HepG2 (cell line): ENCODE measurements around the gene COL18A1. TPM values are rescaled to one million over a fixed set of nuclear protein-coding genes. Genes with fewer than 3 reads are reported as not detected.

ENCODE experiments used
- ATAC-seq: fragments of 200-7000 bp; cut with Tn5 transposase; 3 replicates; pipeline ENCODE4 v1.9.1; 2020; ENCODE audit warnings: mild to moderate bottlenecking, moderate library complexity
- BruUV-seq: library from RNA; stranded (reverse); fragments of 400-500 nt; replicated peaks from 2 replicates; lab custom pipeline; 2021; lab: Mats Ljungman, UMichigan
- CTCF ChIA-PET: fragments of 300-600 bp; formaldehyde crosslinking; extraction: SDS; loops from one replicate; lab custom pipeline; 2021; ENCODE audit warnings: low total read pairs, inconsistent platforms, low intra/inter-chr PET ratio; lab: Yijun Ruan, JAX
- POLR2A ChIA-PET: fragments of 350-600 bp; sonication (Branson Sonifier 250); formaldehyde crosslinking; loops from one replicate; lab custom pipeline; 2020; ENCODE audit warnings: antibody characterized with exemption, inconsistent platforms; lab: Yijun Ruan, JAX
- DNase-seq: peaks from one replicate; pipeline ENCODE4 v3.0.0-alpha.2; 2015; ENCODE audit warnings: low spot score
- FAIRE-seq: peaks from 3 replicates; lab custom pipeline; 2011; peaks lifted over from hg19 to GRCh38; lab: Jason Lieb, UNC
- H2AFZ ChIP-seq: one replicate; pipeline ENCODE4 v1.6.1; 2011; ENCODE audit warnings: low read length, inconsistent platforms
- H3K27ac ChIP-seq: fragments of 300-600 bp; 3 replicates; pipeline ENCODE4 v1.8.0; 2011; ENCODE audit warnings: mixed run types, mild to moderate bottlenecking, mixed read lengths, low read length, inconsistent platforms; ENCODE audit not compliant: insufficient read depth; ENCODE audit errors: extremely low read length
- H3K27me3 ChIP-seq, 2 experiments: fragments of 200-600 bp in 1 of 2; 2 replicates in 1 of 2; 3 replicates in 1 of 2; pipeline versions ENCODE4 v1.6.0 to v1.8.0; 2011; ENCODE audit warnings: low read length in 2 of 2, mild to moderate bottlenecking in 2 of 2, moderate library complexity in 2 of 2, inconsistent platforms in 1 of 2; ENCODE audit not compliant: insufficient read depth in 2 of 2, control insufficient read depth in 1 of 2
- H3K36me3 ChIP-seq, 2 experiments: fragments of 200-600 bp in 1 of 2; replicated peaks in 1 of 2; 2 replicates in 1 of 2; 3 replicates in 1 of 2; pipeline versions ENCODE4 v1.5.1 to v1.8.0; 2011; ENCODE audit warnings: low read length in 2 of 2, inconsistent platforms in 1 of 2; ENCODE audit not compliant: insufficient read depth in 2 of 2, control insufficient read depth in 1 of 2
- H3K4me1 ChIP-seq: 2 replicates; pipeline ENCODE4 v1.5.1; 2012; ENCODE audit warnings: low read length, inconsistent platforms; ENCODE audit not compliant: insufficient read depth
- H3K4me2 ChIP-seq: 2 replicates; pipeline ENCODE4 v1.6.0; 2011; ENCODE audit warnings: low read depth, low read length, inconsistent platforms
- H3K4me3 ChIP-seq, 3 experiments: fragments of 200-600 bp in 1 of 3; sonication (generic), shearing (Covaris generic) in 1 of 3; replicated peaks in 1 of 3; 2 replicates each; pipeline ENCODE4 v1.5.1; 2011 to 2016; ENCODE audit warnings: low read length in 3 of 3, inconsistent platforms in 2 of 3, low read depth in 2 of 3, mild to moderate bottlenecking in 2 of 3, control low read depth in 1 of 3, mixed read lengths in 1 of 3; ENCODE audit not compliant: insufficient read depth in 1 of 3
- H3K79me2 ChIP-seq: one replicate; pipeline ENCODE4 v1.6.1; 2011; ENCODE audit warnings: low read length, inconsistent platforms; ENCODE audit not compliant: insufficient read depth
- H3K9ac ChIP-seq: 2 replicates; pipeline ENCODE4 v1.6.0; 2011; ENCODE audit warnings: mild to moderate bottlenecking, low read depth, low read length, inconsistent platforms; ENCODE audit not compliant: insufficient read depth
- H3K9me3 ChIP-seq: 2 replicates; pipeline ENCODE4 v1.5.1; 2012; ENCODE audit warnings: mild to moderate bottlenecking, low read length
- H4K20me1 ChIP-seq: 2 replicates; pipeline ENCODE4 v1.6.0; 2011; ENCODE audit warnings: inconsistent platforms, mild to moderate bottlenecking, low read length, moderate library complexity; ENCODE audit not compliant: insufficient read depth
- ARNTL ChIP-seq: sonication (generic); formaldehyde crosslinking; IDR thresholded peaks from 2 replicates; pipeline ENCODE4 v1.4.0; 2020; ENCODE audit warnings: mild to moderate bottlenecking, missing genetic modification reagents
- BRCA1 ChIP-seq: sonication (generic); formaldehyde crosslinking; IDR thresholded peaks from 2 replicates; pipeline ENCODE4 v1.4.0; 2020; ENCODE audit warnings: missing genetic modification reagents
- DNMT1 ChIP-seq: sonication (generic); formaldehyde crosslinking; IDR thresholded peaks from 2 replicates; pipeline ENCODE4 v1.5.1; 2020; ENCODE audit warnings: mild to moderate bottlenecking, missing genetic modification reagents
- HCFC1 ChIP-seq: fragments of 150-350 bp; IDR thresholded peaks from 2 replicates; pipeline ENCODE4 v1.6.1; 2014; ENCODE audit warnings: low read depth, low read length
- PAWR ChIP-seq: sonication (generic); formaldehyde crosslinking; IDR thresholded peaks from 2 replicates; pipeline ENCODE4 v1.4.0; 2020; ENCODE audit warnings: missing genetic modification reagents, mild to moderate bottlenecking, borderline replicate concordance
- PHF5A ChIP-seq: IDR thresholded peaks from one replicate; pipeline ENCODE4 v1.6.1; 2018; ENCODE audit warnings: low read depth, missing genetic modification reagents; ENCODE audit not compliant: unreplicated experiment
- RBFOX2 ChIP-seq: fragments of 200-400 bp; formaldehyde crosslinking; IDR thresholded peaks from 2 replicates; pipeline ENCODE4 v1.6.1; 2017; ENCODE audit warnings: low read depth, mild to moderate bottlenecking, low read length
- SMARCE1 ChIP-seq: fragments of 450-650 bp; IDR thresholded peaks from 2 replicates; pipeline ENCODE4 v1.6.1; 2017; ENCODE audit warnings: borderline replicate concordance
- ZNF235 ChIP-seq: sonication (generic); formaldehyde crosslinking; IDR thresholded peaks from 2 replicates; pipeline ENCODE4 v1.8.1; 2023; ENCODE audit warnings: mild to moderate bottlenecking, missing genetic modification reagents, borderline replicate concordance
- ZNF687 ChIP-seq: sonication (generic); formaldehyde crosslinking; IDR thresholded peaks from 2 replicates; pipeline ENCODE4 v1.5.1; 2020; ENCODE audit warnings: mild to moderate bottlenecking, missing genetic modification reagents, moderate library complexity
- WGBS: methylation state at CpG from one replicate; pipeline ENCODE4 v1.1.6; 2017; ENCODE audit warnings: low lambda C conversion rate; 5-methylcytosine and 5-hydroxymethylcytosine counted together
- in situ Hi-C: cut with HindIII; loops from 2 replicates; pipeline ENCODE4 v1.10.0; 2017; ENCODE audit warnings: low pct_unique_long_range_greater_than_20kb; ENCODE audit not compliant: extremely low pct_ligation_motif_present
- intact Hi-C: fragments of 100-400 bp; cut with micrococcal nuclease; formaldehyde crosslinking; loops from one replicate; pipeline ENCODE4 v1.10.0; 2022; ENCODE audit not compliant: unreplicated experiment
- polyA plus RNA-seq, 8 experiments: library from polyadenylated mRNA; depleted of rRNA in 3 of 8; stranded (reverse) in 7 of 8; unstranded in 1 of 8; fragments of >200 nt; fragmentation: Illumina TruSeq in 4 of 8; extraction: Trizol in 4 of 8; gene quantifications; 2 replicates each; pipeline versions ENCODE4 v1.2.1 to v1.2.3, GENCODE V29; 2011 to 2016; ENCODE audit warnings: low read depth in 4 of 8, missing spikeins in 1 of 8, mixed read lengths in 1 of 8; ENCODE audit not compliant: insufficient read depth in 1 of 8
- total RNA-seq, 5 experiments: library from RNA; depleted of rRNA; stranded (reverse); fragments of >200 nt; fragmentation: Illumina TruSeq; extraction: Trizol; gene quantifications; 2 replicates each; pipeline ENCODE4 v1.2.3, GENCODE V29; 2016; ENCODE audit warnings: low read depth in 1 of 5

Gene COL18A1
- total and polyA plus RNA-seq, 2 of the 13 experiments (the other 11 are each of a cell fraction or from before 2014, with no cell fraction given) = 79.0 to 102 TPM

DNA sequence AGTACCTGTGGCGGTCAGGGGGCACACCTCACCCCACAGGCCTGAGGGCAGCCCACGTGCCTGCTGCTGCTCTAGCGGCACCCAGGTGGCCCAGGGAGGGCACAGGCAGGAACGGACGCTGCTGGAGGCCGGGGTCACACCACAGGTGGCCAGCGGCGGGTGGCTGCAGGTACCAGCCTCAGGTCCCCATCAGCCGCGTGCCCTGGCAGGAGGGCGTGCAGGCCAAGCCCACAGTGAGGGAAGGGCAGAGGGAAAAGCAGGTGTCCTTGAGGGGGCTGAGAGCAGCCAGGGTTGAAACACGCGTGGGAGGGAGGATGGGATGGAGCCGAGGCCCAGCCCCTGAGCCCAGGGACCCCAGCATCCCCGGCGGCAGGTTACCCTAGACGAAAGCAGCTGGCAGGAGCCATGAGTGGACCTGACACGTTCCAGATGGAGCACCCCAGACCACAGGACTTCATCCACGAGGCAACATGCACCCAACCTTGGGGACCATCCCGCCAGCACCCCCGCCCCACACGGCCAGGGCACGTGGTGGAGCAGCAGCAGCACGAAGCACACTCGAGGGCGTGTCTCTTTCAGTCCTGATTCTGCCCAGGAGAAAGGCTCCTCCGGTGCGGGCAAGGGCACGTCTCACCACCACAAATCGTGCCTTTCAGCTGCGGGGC, 133.5 kb downstream of the COL18A1 start (continued):
- TF ChIP-seq ZNF687 (CRISPR knock-in tag) (peak; percentile 30; the same call in 1 of the 2 replicates), RBFOX2 (peak; percentile 36; the same call in 1 of the 2 replicates), ZNF235 (CRISPR knock-in tag) (no peak), SMARCE1 (no peak), ARNTL (CRISPR knock-in tag) (no peak), PHF5A (CRISPR knock-in tag) (no peak)
- TF ChIP-seq, all 625 proteins: peak for 3

DNA sequence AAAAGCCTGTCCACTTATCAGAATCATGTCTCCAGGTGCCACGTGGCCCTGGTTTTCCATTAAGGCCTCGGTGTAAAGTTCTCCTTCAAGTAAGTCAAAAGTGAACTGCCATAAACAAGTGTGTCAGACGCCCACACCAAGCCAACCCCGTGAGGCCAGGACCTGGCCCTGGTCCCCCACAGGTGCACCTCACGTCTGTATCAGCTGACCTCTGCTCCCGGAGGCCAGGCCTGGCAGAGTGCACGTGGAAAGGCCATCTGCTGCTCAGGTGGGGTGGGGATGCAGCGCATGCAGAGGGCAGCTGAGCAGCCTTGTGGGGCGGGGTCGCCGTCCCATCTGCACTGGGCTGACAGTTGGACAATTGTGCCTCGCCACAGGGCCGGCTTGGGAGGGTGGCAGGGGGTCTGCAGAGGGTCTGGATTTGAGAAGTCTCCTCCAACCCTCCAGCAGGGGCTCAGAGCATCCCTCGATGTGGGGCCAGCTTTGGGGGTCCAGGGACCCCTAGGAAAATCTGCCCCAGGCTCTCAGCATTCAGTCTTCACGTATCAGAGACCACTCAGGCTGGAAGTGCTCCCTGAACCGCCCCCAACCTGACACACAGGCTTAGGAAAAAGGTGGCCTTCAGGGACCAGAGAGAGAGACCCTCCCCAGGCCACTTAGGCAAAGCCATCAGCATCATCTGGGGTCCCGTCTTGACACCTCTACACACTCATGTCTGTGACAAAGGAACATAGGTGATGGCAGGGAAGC, 134.3 kb downstream of the COL18A1 start:
- BruUV-seq = no TSS peak
- in situ Hi-C loops = no loop called here
- Histone ChIP-seq H3K36me3 (peaks cover 5 to 25% of the 10 kb centered on the region in 2 experiments; a peak in 3 of 5 replicates), H3K27ac (no peak overlapping the region), H3K4me2 (no peak overlapping the region), H2AFZ (no peak overlapping the region), H3K79me2 (peaks cover 39% of the 10 kb centered on the region), H3K9ac (no peak overlapping the region), H3K4me1 (peaks cover 47% of the 10 kb centered on the region), H3K4me3 (no peak overlapping the region), H3K27me3 (peaks cover 0 to 7% of the 10 kb centered on the region in 2 experiments; a peak in 2 of 5 replicates), H4K20me1 (no peaks in the 10 kb centered on the region), H3K9me3 (no peaks in the 10 kb centered on the region)
- intact Hi-C loops = no loop called here
- DNase-seq (no peak), FAIRE-seq (no peak), ATAC-seq (no peak)
- POLR2A ChIA-PET = no interaction called here
- CTCF ChIA-PET = no interaction called here
- TF ChIP-seq ZNF687 (CRISPR knock-in tag) (peak; percentile 52), BRCA1 (no peak), PAWR (CRISPR knock-in tag) (no peak), HCFC1 (no peak), DNMT1 (CRISPR knock-in tag) (no peak)
- WGBS = 89% methylated on average over 12 of the region's 17 CpGs
